Lung (tissue), 12 donors: Measurements from ENCODE around the gene USF2. TPM values are rescaled to one million over a fixed set of nuclear protein-coding genes. Genes with fewer than 3 reads are reported as not detected.

Experiments used
- ATAC-seq: fragments of 200-7000 bp; cut with Tn5 transposase; one replicate; pipeline ENCODE4 v1.9.1; 2020; ENCODE audit warnings: moderate number of reproducible peaks; ENCODE audit not compliant: insufficient read depth, low FRiP score
- DNase-seq, 3 donors: peaks; one replicate each; pipeline ENCODE4 v3.0.0-alpha.2; 2013 to 2017
- H3K27ac ChIP-seq, 2 donors: one replicate each; pipeline ENCODE4 v1.5.1; 2013; ENCODE audit warnings: mild to moderate bottlenecking in 2 of 2, moderate library complexity in 2 of 2, control low read depth in 1 of 2, inconsistent platforms in 1 of 2, low read depth in 1 of 2, low read length in 1 of 2
- H3K27me3 ChIP-seq, 3 donors: one replicate each; pipeline ENCODE4 v1.5.1; 2013; ENCODE audit warnings: low read length in 2 of 3; ENCODE audit not compliant: control insufficient read depth in 3 of 3, insufficient read depth in 3 of 3
- H3K36me3 ChIP-seq, 4 donors: one replicate each; pipeline ENCODE4 v1.5.1; 2013; ENCODE audit warnings: low read length in 4 of 4, mild to moderate bottlenecking in 1 of 4, moderate library complexity in 1 of 4; ENCODE audit not compliant: control insufficient read depth in 4 of 4, insufficient read depth in 4 of 4
- H3K4me1 ChIP-seq, 5 donors: one replicate each; pipeline ENCODE4 v1.5.1; 2013; ENCODE audit warnings: low read length in 5 of 5, mild to moderate bottlenecking in 2 of 5, moderate library complexity in 1 of 5; ENCODE audit not compliant: control insufficient read depth in 5 of 5, insufficient read depth in 5 of 5
- H3K4me3 ChIP-seq: one replicate; pipeline ENCODE4 v1.5.1; 2013; ENCODE audit warnings: mild to moderate bottlenecking, control low read depth, moderate library complexity
- H3K9ac ChIP-seq, 2 donors: one replicate each; pipeline ENCODE4 v1.5.1; 2013; ENCODE audit warnings: low read length in 2 of 2, control low read depth in 1 of 2; ENCODE audit not compliant: insufficient read depth in 1 of 2
- H3K9me3 ChIP-seq, 4 donors: one replicate each; pipeline ENCODE4 v1.5.1; 2013; ENCODE audit warnings: low read length in 3 of 4, mild to moderate bottlenecking in 1 of 4, moderate library complexity in 1 of 4; ENCODE audit not compliant: control insufficient read depth in 4 of 4, insufficient read depth in 3 of 4
- CTCF ChIP-seq: IDR thresholded peaks from 2 replicates; pipeline ENCODE4 v1.5.1; 2012; ENCODE audit warnings: mild to moderate bottlenecking; ENCODE audit errors: control extremely low read depth, extremely low read depth
- WGBS, 2 donors: extraction: QIAGEN DNeasy Blood & Tissue Kit; methylation state at CpG; one replicate each; pipeline ENCODE4 v1.1.7; 2013; 5-methylcytosine and 5-hydroxymethylcytosine counted together
- polyA plus RNA-seq, 2 donors: library from polyadenylated mRNA; stranded (reverse); fragments of 200-250 nt; gene quantifications; one replicate each; pipeline ENCODE4 v1.2.1, GENCODE V29; 2013
- total RNA-seq, 2 donors: library from RNA; depleted of rRNA in 1 of 2; stranded (reverse); fragments of >200 nt in 1 of 2; gene quantifications; one replicate each; pipeline ENCODE4 v1.2.1, GENCODE V29; 2014 to 2021
- donor health status: control.
- donor health status: control.
- donor health status: Bipolar disorder and iron deficiency.
- donor health status: healthy.
- donor health status: DM: yes; HTN: yes; CAD: no.

USF2 gene
- total and polyA plus RNA-seq, 4 donors: 74.9 to 163 (median 133) TPM

- ATAC-seq: no peak
- H3K27me3 ChIP-seq: no peaks in the 10 kb centered on the region
- H3K9ac ChIP-seq: peak overlapping the region in 1 of 2 donors; percentile 39
- no peak for DNase-seq
- no peak overlapping the region for H3K27ac ChIP-seq
- H3K9me3 ChIP-seq: peaks cover 0 to 3% (median 0%) of the 10 kb centered on the region in 4 donors
- no peak overlapping the region for H3K4me3 ChIP-seq
- H3K36me3 ChIP-seq: no peaks in the 10 kb centered on the region
- H3K4me1 ChIP-seq: peaks cover 0 to 53% (median 25%) of the 10 kb centered on the region in 5 donors
- 91 to 94% methylated on average over 10 of the region's 10 CpGs for WGBS, 2 donors
- no peak for TF ChIP-seq CTCF
Observed at GRCh38 chr19:35310811-35311465, 42.2 kb downstream of the USF2 start.

GRCh38 chr19:35311901-35312665 is 43.3 kb downstream of the USF2 start:
- no peaks in the 10 kb centered on the region for H3K36me3 ChIP-seq
- no peak overlapping the region for H3K27ac ChIP-seq
- DNase-seq: no peak
- H3K9ac ChIP-seq: no peak overlapping the region
- H3K4me3 ChIP-seq: no peak overlapping the region
- no peak for TF ChIP-seq CTCF
- no peaks in the 10 kb centered on the region for H3K27me3 ChIP-seq
- peaks cover 0 to 1% (median 0%) of the 10 kb centered on the region in 4 donors for H3K9me3 ChIP-seq
- 82 to 89% methylated on average over 21 of the region's 21 CpGs for WGBS, 2 donors
- ATAC-seq: no peak
- H3K4me1 ChIP-seq: peaks cover 0 to 55% (median 24%) of the 10 kb centered on the region in 5 donors

GRCh38 chr19:35313587-35313986 is 44.8 kb downstream of the USF2 start:
- DNase-seq: no peak
- no peak for TF ChIP-seq CTCF
- no peak overlapping the region for H3K9ac ChIP-seq
- H3K27me3 ChIP-seq: no peaks in the 10 kb centered on the region
- 35 to 37% methylated on average over 7 of the region's 7 CpGs for WGBS, 2 donors
- ATAC-seq: no peak
- peaks cover 0 to 1% (median 0%) of the 10 kb centered on the region in 4 donors for H3K9me3 ChIP-seq
- peaks cover 0 to 42% (median 13%) of the 10 kb centered on the region in 5 donors for H3K4me1 ChIP-seq
- no peaks in the 10 kb centered on the region for H3K36me3 ChIP-seq
- H3K4me3 ChIP-seq: no peak overlapping the region
- H3K27ac ChIP-seq: no peak overlapping the region
